ENCODE measurements around the gene CDC42BPB.
"Not testable (repeated sequence)": the region's sequence is repeated elsewhere in the genome, so short reads cannot be mapped to it uniquely, and the experiment has no call there.

Gene CDC42BPB

GRCh38 chr14:102929241-102930137, 127.9 kb downstream of the CDC42BPB start:
- DNase-seq (ENCODE audit: low read depth, low spot score): no peak

GRCh38 chr14:102928412-102929240, 128.7 kb downstream of the CDC42BPB start:
- peak; percentile 48 for DNase-seq (ENCODE audit: low read depth, low spot score)

DNA sequence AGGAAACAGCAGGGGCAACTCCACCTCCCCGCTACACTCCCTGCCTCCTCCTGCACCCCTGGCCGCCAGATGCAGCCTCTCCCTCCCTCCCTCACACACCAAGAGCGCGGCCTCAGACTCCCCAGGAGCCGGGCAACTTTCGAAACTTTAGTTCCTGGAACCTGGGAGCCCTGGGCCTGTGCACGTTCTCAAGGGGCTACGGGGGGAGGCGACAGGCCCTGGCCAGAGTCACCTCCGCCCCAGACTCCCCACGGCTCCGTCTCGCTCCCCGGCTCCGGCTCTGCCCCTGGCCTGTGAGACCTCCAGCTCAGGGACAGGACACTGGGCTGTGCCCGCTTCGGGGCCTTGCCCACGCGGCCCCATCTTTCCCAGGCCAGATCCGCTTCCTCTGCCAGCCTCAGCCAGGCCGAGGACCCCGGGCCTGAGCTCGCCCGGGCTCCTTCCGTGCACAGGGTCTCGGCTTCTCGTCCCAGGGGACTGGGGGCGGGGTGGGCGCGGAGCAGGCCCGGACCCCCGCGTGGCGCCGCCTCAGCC, 129.4 kb downstream of the CDC42BPB start:
- no peak for DNase-seq (ENCODE audit: low read depth, low spot score)

GRCh38 chr14:102927346-102927877, 129.9 kb downstream of the CDC42BPB start:
- no peak for DNase-seq (ENCODE audit: low read depth, low spot score)

- DNase-seq (ENCODE audit: low read depth, low spot score): not testable (repeated sequence)
Observed at GRCh38 chr14:102926840-102927239, 130.5 kb downstream of the CDC42BPB start.

DNA sequence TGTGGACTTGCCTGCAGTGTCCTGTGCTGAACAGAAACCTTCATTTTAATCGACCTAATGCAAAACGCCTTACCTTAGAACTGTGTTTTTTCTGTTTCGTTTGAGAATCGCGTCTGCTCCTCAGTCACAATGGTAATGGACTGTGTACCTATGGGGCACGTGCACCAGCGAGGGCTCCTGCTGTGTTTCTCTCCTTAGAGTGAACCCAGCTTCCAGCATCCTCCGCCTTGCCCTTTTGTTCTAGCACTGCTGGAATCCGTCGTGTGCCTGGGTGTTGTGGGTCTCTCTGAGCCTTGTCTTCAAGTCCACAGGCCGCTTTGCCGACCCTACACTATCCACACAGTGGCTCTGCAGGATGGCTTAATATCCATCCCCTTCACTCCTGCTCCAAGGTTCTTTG, 131.2 kb downstream of the CDC42BPB start:
- no peak for DNase-seq (ENCODE audit: low read depth, low spot score)

GRCh38 chr14:102925646-102926045, 131.7 kb downstream of the CDC42BPB start:
- DNase-seq (ENCODE audit: low read depth, low spot score): no peak

- no peak for DNase-seq (ENCODE audit: low read depth, low spot score)
Observed at GRCh38 chr14:102924632-102925588, 132.4 kb downstream of the CDC42BPB start.

- no peak for DNase-seq (ENCODE audit: low read depth, low spot score)
Observed at GRCh38 chr14:102923925-102924486, 133.3 kb downstream of the CDC42BPB start.

DNA sequence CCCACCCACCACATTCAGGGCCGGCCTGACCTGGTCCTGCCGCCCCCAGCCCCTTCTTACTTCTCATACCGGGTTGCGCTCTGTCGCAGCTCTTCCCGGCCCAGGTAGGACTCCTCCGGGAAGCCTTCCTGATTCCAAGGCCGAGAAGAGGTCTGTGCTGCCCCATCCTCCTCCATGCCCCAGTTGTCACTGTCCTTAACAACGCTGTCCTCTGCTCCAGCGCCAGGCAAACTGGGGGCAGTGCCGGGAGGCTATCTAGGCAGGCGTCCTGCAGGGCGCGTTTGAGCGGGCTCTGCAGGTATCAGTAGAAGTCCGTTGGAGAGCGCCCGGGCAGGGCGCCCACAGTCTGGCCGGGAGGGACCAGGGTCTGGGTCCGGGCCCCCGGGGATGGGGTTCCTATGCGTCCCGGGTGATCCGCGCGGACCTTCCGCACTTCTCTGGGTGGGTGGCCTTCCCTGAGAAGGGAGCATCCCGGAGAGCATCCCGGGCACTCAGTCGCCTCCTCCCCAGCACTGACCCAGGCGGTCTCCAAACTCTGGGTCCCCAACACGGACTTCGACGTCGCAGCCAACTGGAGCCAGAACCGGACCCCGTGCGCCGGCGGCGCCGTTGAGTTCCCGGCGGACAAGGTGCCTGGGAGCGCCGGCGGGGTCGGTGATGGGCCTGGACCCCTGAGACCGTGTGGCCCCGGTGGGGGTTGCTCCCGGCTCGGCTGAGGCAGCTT, 134.0 kb downstream of the CDC42BPB start:
- DNase-seq (ENCODE audit: low read depth, low spot score): no peak

- DNase-seq (ENCODE audit: low read depth, low spot score): no peak
Observed at GRCh38 chr14:102922490-102923200, 134.7 kb downstream of the CDC42BPB start, which contains the start of gene AMN. Gene AMN (plus strand): TSS chr14:102922663. CDS start chr14:102922689, 26 bp downstream.

DNA sequence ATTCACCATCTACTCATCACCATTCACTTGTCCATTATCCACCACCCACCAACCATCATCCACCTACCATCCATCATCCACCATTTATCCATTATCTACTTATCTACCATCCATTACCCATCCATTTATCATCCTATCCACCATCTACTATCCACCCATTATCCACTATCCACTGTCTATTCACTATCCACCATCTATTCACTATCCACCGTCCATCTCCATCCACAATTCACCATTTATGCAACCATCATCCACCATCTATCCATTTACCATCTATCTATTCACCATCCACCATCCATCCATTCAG, 136.4 kb downstream of the CDC42BPB start:
- DNase-seq (ENCODE audit: low read depth, low spot score): no peak

DNA sequence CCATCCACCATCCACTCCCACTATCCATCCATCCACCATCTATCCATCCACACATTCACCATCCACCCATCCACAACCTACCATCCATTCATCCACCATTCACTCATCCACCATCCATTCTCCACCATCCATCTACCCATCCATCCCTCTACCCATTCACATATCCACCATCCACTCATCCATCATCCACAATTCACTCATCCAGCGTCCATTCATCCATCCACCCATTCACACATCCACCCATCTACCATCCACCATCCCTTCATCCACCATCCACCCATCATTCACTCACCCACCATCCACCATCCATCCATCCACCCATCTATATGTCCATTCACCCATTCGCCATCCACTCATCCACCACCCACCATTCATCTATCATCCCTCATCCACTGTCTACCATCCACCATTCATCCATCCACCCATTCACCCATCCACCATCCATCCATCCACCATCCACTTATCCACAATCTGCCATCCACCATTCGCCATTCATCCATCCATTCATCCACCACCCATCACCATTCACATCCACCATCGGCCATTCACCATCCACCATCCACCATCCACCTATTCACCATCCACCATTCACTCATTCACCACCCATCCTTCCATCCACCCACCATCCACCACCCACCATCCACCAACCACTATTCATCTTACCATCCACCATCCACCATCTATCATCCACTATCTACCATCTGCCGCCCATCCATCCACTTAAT, 136.9 kb downstream of the CDC42BPB start:
- no peak for DNase-seq (ENCODE audit: low read depth, low spot score)

DNA sequence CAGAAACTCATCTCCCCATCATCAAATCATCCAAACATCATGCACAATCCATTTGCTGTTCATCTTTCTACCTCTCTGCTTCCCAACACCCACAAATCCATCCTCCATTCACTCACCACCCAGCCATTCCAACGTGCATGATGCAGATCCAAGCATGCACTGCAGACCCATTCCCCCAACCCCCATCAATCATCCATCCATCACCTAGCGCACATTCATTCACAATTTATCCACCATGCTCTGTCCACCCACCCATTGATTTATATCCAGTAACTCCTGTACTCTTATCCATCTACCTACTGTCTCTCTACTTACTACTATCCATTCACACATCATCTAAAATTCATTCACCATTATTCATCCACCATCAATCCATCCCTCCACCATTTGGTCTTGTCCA, 138.9 kb downstream of the CDC42BPB start:
- DNase-seq (ENCODE audit: low read depth, low spot score): no peak

DNA sequence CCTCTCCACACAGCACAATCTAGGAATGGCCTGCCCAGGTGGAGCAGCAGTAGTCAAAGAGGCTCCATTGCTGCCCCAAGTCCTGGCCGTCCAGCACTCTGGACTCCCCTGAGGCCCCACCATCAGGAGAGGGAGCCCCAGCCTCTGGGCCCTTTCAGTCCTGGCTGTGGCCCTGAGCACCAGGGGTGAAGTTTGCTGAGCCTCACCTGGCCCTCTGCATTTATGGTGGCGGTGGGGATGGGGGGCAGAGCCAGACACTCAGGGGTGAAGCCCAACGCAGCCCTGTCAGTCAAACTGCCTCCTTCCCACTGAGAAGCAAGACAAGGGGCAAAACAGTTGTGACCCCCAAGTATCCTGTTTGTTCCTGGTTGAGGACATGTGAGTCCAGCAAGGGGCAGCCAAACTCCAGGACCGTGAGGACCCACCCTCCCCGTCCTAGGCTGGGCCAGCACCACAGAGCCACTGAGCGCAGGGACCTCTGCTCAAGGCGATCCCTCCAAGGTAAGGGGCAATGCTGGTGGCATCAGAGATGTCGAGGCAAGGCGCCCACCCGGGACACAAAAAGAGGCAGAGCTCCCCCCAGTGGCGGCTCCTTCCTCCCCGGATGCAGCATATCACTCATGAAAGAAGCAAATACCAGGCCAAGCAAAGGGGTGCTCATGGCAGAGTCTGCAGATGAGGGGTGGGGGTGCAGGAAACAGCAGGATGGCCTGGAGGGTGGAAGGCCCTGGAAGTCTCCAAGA, 139.7 kb downstream of the CDC42BPB start:
- DNase-seq (ENCODE audit: low read depth, low spot score): peak; percentile 22

GRCh38 chr14:102917056-102917385, 140.3 kb downstream of the CDC42BPB start:
- DNase-seq (ENCODE audit: low read depth, low spot score): no peak

- no peak for DNase-seq (ENCODE audit: low read depth, low spot score)
Observed at GRCh38 chr14:102916347-102917055, 140.8 kb downstream of the CDC42BPB start.
